Caco-2 (cell line): ENCODE measurements around the gene ABCF1. TPM values are rescaled to one million over a fixed set of nuclear protein-coding genes. Genes with fewer than 3 reads are reported as not detected.

Source experiments
- BruUV-seq: library from RNA; stranded (reverse); fragments of 400-500 nt; replicated peaks from 2 replicates; lab custom pipeline; 2021; lab: Mats Ljungman, UMichigan
- CTCF ChIA-PET: fragments of 300-600 bp; sonication (Branson Sonifier 250); formaldehyde crosslinking; loops from one replicate; lab custom pipeline; 2022; ENCODE audit warnings: antibody characterized with exemption; lab: Charles Lee
- POLR2A ChIA-PET: fragments of 300-600 bp; sonication (Branson Sonifier 250); formaldehyde crosslinking; loops from one replicate; lab custom pipeline; 2022; ENCODE audit warnings: antibody characterized with exemption; lab: Charles Lee
- DNase-seq, 2 experiments: peaks; one replicate each; pipeline versions ENCODE4 v3.0.0 to v3.0.0-alpha.2; 2020 to 2022
- H3K27me3 ChIP-seq: replicated peaks from 2 replicates; pipeline ENCODE4 v1.6.0; 2011; ENCODE audit warnings: low read length; ENCODE audit not compliant: control insufficient read depth, insufficient read depth
- H3K36me3 ChIP-seq: 2 replicates; pipeline ENCODE4 v1.5.1; 2011; ENCODE audit warnings: low read length; ENCODE audit not compliant: control insufficient read depth, insufficient read depth
- H3K4me1 ChIP-seq: fragments of 250-450 bp; sonication (Bioruptor Pico); 2 replicates; pipeline ENCODE4 v1.5.1; 2020; ENCODE audit warnings: mild to moderate bottlenecking
- H3K4me3 ChIP-seq: 2 replicates; pipeline ENCODE4 v1.5.1; 2011; ENCODE audit warnings: low read depth, mild to moderate bottlenecking, control low read depth, low read length
- H3K9me3 ChIP-seq: fragments of 250-450 bp; sonication (Bioruptor Pico); 2 replicates; pipeline ENCODE4 v1.5.1; 2020; ENCODE audit warnings: mild to moderate bottlenecking, moderate library complexity
- H3K27ac Mint-ChIP-seq: one replicate; pipeline ENCODE4 v1.8.0; 2022; ENCODE audit warnings: mixed read lengths; ENCODE audit not compliant: unreplicated experiment
- H3K27me3 Mint-ChIP-seq: one replicate; pipeline ENCODE4 v1.8.0; 2022; ENCODE audit warnings: mixed read lengths; ENCODE audit not compliant: insufficient read depth, unreplicated experiment
- H3K36me3 Mint-ChIP-seq: one replicate; pipeline ENCODE4 v1.8.0; 2022; ENCODE audit warnings: mild to moderate bottlenecking, mixed read lengths; ENCODE audit not compliant: insufficient read depth, unreplicated experiment
- H3K4me1 Mint-ChIP-seq: one replicate; pipeline ENCODE4 v1.8.0; 2022; ENCODE audit warnings: low read depth, mixed read lengths; ENCODE audit not compliant: unreplicated experiment
- H3K4me3 Mint-ChIP-seq: one replicate; pipeline ENCODE4 v1.8.0; 2022; ENCODE audit warnings: mild to moderate bottlenecking, moderate library complexity, mixed read lengths; ENCODE audit not compliant: unreplicated experiment
- H3K9me3 Mint-ChIP-seq: one replicate; pipeline ENCODE4 v1.8.0; 2022; ENCODE audit warnings: mixed read lengths; ENCODE audit not compliant: unreplicated experiment
- CTCF ChIP-seq, 2 experiments: fragments of 200-600 bp in 1 of 2; IDR thresholded peaks; 1 replicate in 1 of 2; 2 replicates in 1 of 2; pipeline versions ENCODE4 v1.5.1 to v1.8.0; 2011 to 2022; ENCODE audit warnings: antibody characterized with exemption in 1 of 2, control low read depth in 1 of 2, inconsistent platforms in 1 of 2, low read depth in 1 of 2, low read length in 1 of 2, mild to moderate bottlenecking in 1 of 2, moderate library complexity in 1 of 2; ENCODE audit not compliant: insufficient read depth in 1 of 2, severe bottlenecking in 1 of 2, unreplicated experiment in 1 of 2
- intact Hi-C: fragments of 100-400 bp; cut with micrococcal nuclease; formaldehyde crosslinking; loops from one replicate; pipeline ENCODE4 v1.10.0; 2022; ENCODE audit not compliant: unreplicated experiment
- total RNA-seq: library from RNA; stranded (reverse); gene quantifications from 2 replicates; pipeline ENCODE4 v1.2.3, GENCODE V29; 2022

ABCF1 gene
- total RNA-seq, 1 experiment from 2014 or later, result 93.7 TPM

- peak; percentile 98 to 99 for DNase-seq
- ChIA-PET CTCF (interaction anchor here (1.4 to 2.4 kb wide), 2 partner anchors 11 to 74 kb away, joined by 3 to 20 read pairs; no protein-coding TSS in a partner anchor), POLR2A (interaction anchor here (1.7 kb wide), 1 partner anchor 14 kb away, joined by 25 read pairs; the partner anchor contains the start of gene ABCF1)
- Histone ChIP-seq H3K9me3 (no peaks in the 10 kb centered on the region), H3K36me3 (peaks cover 7% of the 10 kb centered on the region), H3K27me3 (no peaks in the 10 kb centered on the region), H3K4me1 (peaks cover 5% of the 10 kb centered on the region; the same call in 1 of the 2 replicates), H3K4me3 (peak within 1 kb of the TSS; percentile 88)
- intact Hi-C loops, result loop anchor here (1.0 to 5.0 kb wide), 3 partner anchors 15 to 61 kb away; partner anchors contain the start of genes ABCF1, MRPS18B and PPP1R10
- Mint-ChIP-seq H3K4me3 (peak within 1 kb of the TSS; percentile 95), H3K9me3 (no peaks in the 10 kb centered on the region), H3K36me3 (peaks cover 51% of the 10 kb centered on the region), H3K27ac (peak within 1 kb of the TSS; percentile 100), H3K27me3 (no peaks in the 10 kb centered on the region), H3K4me1 (peaks cover 14% of the 10 kb centered on the region)
- BruUV-seq, result no TSS peak
- no peak for TF ChIP-seq CTCF (IDR thresholded peaks at IDR 0.05; ENCODE audit: insufficient read depth in 1 of 2, low read depth in 1 of 2, low read length in 1 of 2, severe bottlenecking in 1 of 2, unreplicated experiment in 1 of 2)
Measured at GRCh38 chr6:30556066-30556905, 15.0 kb upstream of the ABCF1 start, which contains the start of gene GNL1. Gene GNL1, minus strand, starts transcription at chr6:30556489. Its CDS starts 286 bp downstream, at chr6:30556203.

- Mint-ChIP-seq H3K9me3 (no peaks in the 10 kb centered on the region), H3K27ac (peak within 1 kb of the TSS; percentile 100), H3K36me3 (peaks cover 59% of the 10 kb centered on the region), H3K27me3 (no peaks in the 10 kb centered on the region), H3K4me3 (peak within 1 kb of the TSS; percentile 95), H3K4me1 (peaks cover 14% of the 10 kb centered on the region)
- Histone ChIP-seq H3K9me3 (no peaks in the 10 kb centered on the region), H3K4me3 (peak within 1 kb of the TSS; percentile 88), H3K4me1 (peaks cover 5% of the 10 kb centered on the region; the same call in 1 of the 2 replicates), H3K27me3 (no peaks in the 10 kb centered on the region), H3K36me3 (peaks cover 7% of the 10 kb centered on the region)
- TF ChIP-seq CTCF (IDR thresholded peaks at IDR 0.05; ENCODE audit: insufficient read depth in 1 of 2, low read depth in 1 of 2, low read length in 1 of 2, severe bottlenecking in 1 of 2, unreplicated experiment in 1 of 2), result no peak
- ChIA-PET CTCF (interaction anchor here (1.0 to 1.4 kb wide), 3 partner anchors 12 to 75 kb away, joined by 3 to 5 read pairs (median 3); no protein-coding TSS in a partner anchor), POLR2A (interaction anchor here (0.5 to 1.7 kb wide), 6 partner anchors 10 to 327 kb away, joined by 3 to 25 read pairs (median 4); partner anchors contain the start of gene ABCF1)
- intact Hi-C loops, result loop anchor here (1.0 to 5.0 kb wide), 3 partner anchors 14 to 60 kb away; partner anchors contain the start of genes ABCF1, MRPS18B and PPP1R10
- DNase-seq, result peak; percentile 90 to 92
- no TSS peak for BruUV-seq
Measured at GRCh38 chr6:30556906-30557682, 14.1 kb upstream of the ABCF1 start, which contains the start of gene PRR3. Gene PRR3, plus strand, starts transcription at chr6:30557295. Its CDS starts 50 bp downstream, at chr6:30557345.
